ENCODE results near the gene RAI14. TPM values are rescaled to one million over a fixed set of nuclear protein-coding genes. Genes with fewer than 3 reads are reported as not detected.

RAI14 gene
- total and polyA plus RNA-seq, 11 donors: 1.7 to 34.3 (median 10.7) TPM

GRCh38 chr5:34833090-34833489 is 177.0 kb downstream of the RAI14 start:
- intact Hi-C loops (cut with DNase I): loop anchor here in 2 of 10 donors (10.0 kb wide), 2 partner anchors 62 to 178 kb away; partner anchors contain the start of gene RAI14 (in 1 of the 2)
- Histone ChIP-seq H3K27ac (no peak overlapping the region), H3K4me1 (peaks cover 0 to 28% (median 0%) of the 10 kb centered on the region in 12 donors), H3K4me3 (no peak overlapping the region), H3K9me3 (no peaks in the 10 kb centered on the region), H3K27me3 (no peaks in the 10 kb centered on the region), H3K36me3 (peaks cover 0 to 24% (median 0%) of the 10 kb centered on the region in 9 donors)
- WGBS, 4 donors: 83 to 100% (median 91%) methylated on average over 1 of the region's 1 CpG
- no peak for DNase-seq
- TF ChIP-seq CTCF (IDR thresholded peaks at IDR 0.05) (no peak), POLR2A (IDR thresholded peaks at IDR 0.05) (no peak)
- ATAC-seq: no peak

- intact Hi-C loops (cut with DNase I): loop anchor here in 2 of 10 donors (10.0 kb wide), 2 partner anchors 61 to 179 kb away; partner anchors contain the start of gene RAI14 (in 1 of the 2)
Observed at GRCh38 chr5:34833976-34834793, 178.1 kb downstream of the RAI14 start.

GRCh38 chr5:34834794-34835089 is 178.6 kb downstream of the RAI14 start:
- WGBS, 4 donors: 63 to 79% (median 71%) methylated on average over 1 of the region's 1 CpG
- DNase-seq (no peak), ATAC-seq (no peak)
- TF ChIP-seq CTCF (IDR thresholded peaks at IDR 0.05) (no peak), POLR2A (IDR thresholded peaks at IDR 0.05) (no peak)
- Histone ChIP-seq H3K27me3 (no peaks in the 10 kb centered on the region), H3K27ac (no peak overlapping the region), H3K4me1 (peaks cover 0 to 38% (median 6%) of the 10 kb centered on the region in 12 donors), H3K4me3 (no peak overlapping the region), H3K9me3 (no peaks in the 10 kb centered on the region), H3K36me3 (peaks cover 0 to 13% (median 0%) of the 10 kb centered on the region in 9 donors)
- intact Hi-C loops (cut with DNase I): loop anchor here in 2 of 10 donors (10.0 kb wide), 2 partner anchors 60 to 180 kb away; partner anchors contain the start of gene RAI14 (in 1 of the 2)

More at GRCh38 chr5:34833976-34834793, 178.1 kb downstream of the RAI14 start:
- 79 to 85% (median 80%) methylated on average over 9 of the region's 9 CpGs for WGBS, 4 donors
- Histone ChIP-seq H3K4me3 (no peak overlapping the region), H3K36me3 (peaks cover 0 to 18% (median 0%) of the 10 kb centered on the region in 9 donors), H3K4me1 (peaks cover 0 to 34% (median 1%) of the 10 kb centered on the region in 12 donors), H3K9me3 (no peaks in the 10 kb centered on the region), H3K27ac (peak overlapping the region in 1 of 12 donors; percentile 8), H3K27me3 (no peaks in the 10 kb centered on the region)
- no peak for DNase-seq
- TF ChIP-seq POLR2A (IDR thresholded peaks at IDR 0.05) (no peak), CTCF (IDR thresholded peaks at IDR 0.05) (no peak)
- peak in 2 of 4 donors; percentile 17 to 25 for ATAC-seq

- ATAC-seq: no peak
Observed at GRCh38 chr5:34835664-34836063, 179.5 kb downstream of the RAI14 start.

More at GRCh38 chr5:34835664-34836063, 179.5 kb downstream of the RAI14 start:
- no peaks in the 10 kb centered on the region for H3K9me3 ChIP-seq
- H3K27ac ChIP-seq: no peak overlapping the region
- 89 to 94% (median 94%) methylated on average over 3 of the region's 3 CpGs for WGBS, 4 donors
- intact Hi-C loops (cut with DNase I): loop anchor here in 2 of 10 donors (10.0 kb wide), 2 partner anchors 59 to 181 kb away; partner anchors contain the start of gene RAI14 (in 1 of the 2)
- no peak for TF ChIP-seq POLR2A (IDR thresholded peaks at IDR 0.05)
- TF ChIP-seq CTCF (IDR thresholded peaks at IDR 0.05): no peak
- H3K27me3 ChIP-seq: no peaks in the 10 kb centered on the region
- peaks cover 0 to 33% (median 7%) of the 10 kb centered on the region in 12 donors for H3K4me1 ChIP-seq
- peaks cover 0 to 8% (median 0%) of the 10 kb centered on the region in 9 donors for H3K36me3 ChIP-seq
- no peak for DNase-seq
- no peak overlapping the region for H3K4me3 ChIP-seq

Data from heart left ventricle (tissue), 16 donors.